Measurements from ENCODE around the gene GNAT1. TPM values are rescaled to one million over a fixed set of nuclear protein-coding genes. Genes with fewer than 3 reads are reported as not detected.
A peak's percentile ranks its signal among the peaks of the same experiment; 100 is the strongest.

GNAT1 gene
- total RNA-seq, 1 experiment from 2014 or later: 0.22 TPM

DNA sequence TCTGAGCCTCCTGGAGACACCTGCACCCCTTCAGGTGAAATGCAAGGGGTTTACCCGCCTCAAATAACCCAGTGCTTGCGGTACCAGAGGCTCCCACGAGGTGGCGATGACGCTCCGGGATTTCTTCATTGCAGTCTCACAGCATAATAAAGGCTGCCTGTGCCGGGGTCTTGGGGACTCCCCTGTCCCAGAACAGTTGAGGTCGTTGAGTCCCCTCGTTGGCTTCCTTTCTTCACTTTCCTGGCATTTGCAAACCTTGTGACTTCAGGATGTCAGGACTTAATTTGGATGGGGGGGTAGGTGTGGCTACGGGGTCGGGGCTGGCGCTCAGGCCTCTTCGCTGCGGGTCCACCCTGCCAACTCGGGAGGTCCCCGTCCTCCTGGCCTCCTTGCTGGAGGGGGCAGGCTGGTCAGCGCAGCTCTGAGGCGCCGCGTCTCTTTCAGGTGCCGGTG lies 1.3 kb downstream of the GNAT1 start:
- no peaks in the 10 kb centered on the region for H3K9me2 ChIP-seq (replicated peaks; ENCODE audit: low read length)
- BruUV-seq (replicated peaks): no TSS peak
- H3K9ac ChIP-seq (ENCODE audit: low read length): no peak overlapping the region
- no peak overlapping the region for H3K4me2 ChIP-seq (ENCODE audit: low read length)
- TF ChIP-seq EZH2phosphoT487 (IDR thresholded peaks at IDR 0.05; ENCODE audit: borderline replicate concordance, low read length): no peak
- no peak for TF ChIP-seq EZH2 (IDR thresholded peaks at IDR 0.05; ENCODE audit: low read length, unreplicated experiment)
- TF ChIP-seq, protein P1, sequence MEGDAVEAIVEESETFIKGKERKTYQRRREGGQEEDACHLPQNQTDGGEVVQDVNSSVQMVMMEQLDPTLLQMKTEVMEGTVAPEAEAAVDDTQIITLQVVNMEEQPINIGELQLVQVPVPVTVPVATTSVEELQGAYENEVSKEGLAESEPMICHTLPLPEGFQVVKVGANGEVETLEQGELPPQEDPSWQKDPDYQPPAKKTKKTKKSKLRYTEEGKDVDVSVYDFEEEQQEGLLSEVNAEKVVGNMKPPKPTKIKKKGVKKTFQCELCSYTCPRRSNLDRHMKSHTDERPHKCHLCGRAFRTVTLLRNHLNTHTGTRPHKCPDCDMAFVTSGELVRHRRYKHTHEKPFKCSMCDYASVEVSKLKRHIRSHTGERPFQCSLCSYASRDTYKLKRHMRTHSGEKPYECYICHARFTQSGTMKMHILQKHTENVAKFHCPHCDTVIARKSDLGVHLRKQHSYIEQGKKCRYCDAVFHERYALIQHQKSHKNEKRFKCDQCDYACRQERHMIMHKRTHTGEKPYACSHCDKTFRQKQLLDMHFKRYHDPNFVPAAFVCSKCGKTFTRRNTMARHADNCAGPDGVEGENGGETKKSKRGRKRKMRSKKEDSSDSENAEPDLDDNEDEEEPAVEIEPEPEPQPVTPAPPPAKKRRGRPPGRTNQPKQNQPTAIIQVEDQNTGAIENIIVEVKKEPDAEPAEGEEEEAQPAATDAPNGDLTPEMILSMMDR (conservative IDR thresholded peaks at IDR 0.05; ENCODE audit: low read depth, low read length): peak; percentile 96
- POLR2A ChIA-PET (ENCODE audit: unreplicated experiment): no interaction called here
- H3K27ac ChIP-seq (ENCODE audit: low read length): no peak overlapping the region
- H2AFZ ChIP-seq (ENCODE audit: low read length): 0 out of 2 replicates have a peak overlapping the region, but pooled peaks have one; percentile 3
- no peaks in the 10 kb centered on the region for H3K79me2 ChIP-seq (ENCODE audit: low read length)
- no peak overlapping the region for H3K4me3 ChIP-seq (ENCODE audit: low read length)
- no peaks in the 10 kb centered on the region for H3K36me3 ChIP-seq (ENCODE audit: low read depth, low read length)
- no peaks in the 10 kb centered on the region for H3F3A ChIP-seq (ENCODE audit: low read length, unreplicated experiment)
- H3K27me3 ChIP-seq (ENCODE audit: low read length): no peaks in the 10 kb centered on the region
- no peaks in the 10 kb centered on the region; the same call in 1 of the 2 replicates for H3K4me1 ChIP-seq (ENCODE audit: insufficient read depth, low read length)
- intact Hi-C loops (cut with micrococcal nuclease): loop anchor here (1.0 kb wide), 2 partner anchors 34 to 81 kb away; no protein-coding TSS in a partner anchor
- DNase-seq (peak; percentile 85), ATAC-seq (peak; percentile 20)
- no peaks in the 10 kb centered on the region for H4K20me1 ChIP-seq (ENCODE audit: low read length)
- CTCF ChIA-PET: interaction anchor here (0.7 to 1.5 kb wide), 4 partner anchors 29 to 67 kb away, joined by 3 read pairs; no protein-coding TSS in a partner anchor
- no peaks in the 10 kb centered on the region for H3K9me3 ChIP-seq (ENCODE audit: low read length)

DNA sequence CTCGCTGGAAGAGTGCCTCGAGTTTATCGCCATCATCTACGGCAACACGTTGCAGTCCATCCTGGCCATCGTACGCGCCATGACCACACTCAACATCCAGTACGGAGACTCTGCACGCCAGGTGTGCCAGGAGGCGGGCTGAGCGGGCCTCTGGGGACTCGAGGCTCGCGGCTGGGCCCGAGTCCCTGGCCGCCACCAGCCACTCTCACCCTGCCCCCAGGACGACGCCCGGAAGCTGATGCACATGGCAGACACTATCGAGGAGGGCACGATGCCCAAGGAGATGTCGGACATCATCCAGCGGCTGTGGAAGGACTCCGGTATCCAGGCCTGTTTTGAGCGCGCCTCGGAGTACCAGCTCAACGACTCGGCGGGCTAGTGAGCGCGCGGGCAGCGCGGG lies 1.9 kb downstream of the GNAT1 start:
- H3K27me3 ChIP-seq (ENCODE audit: low read length): no peaks in the 10 kb centered on the region
- CTCF ChIA-PET: interaction anchor here (3.4 kb wide), 1 partner anchor 33 kb away, joined by 22 read pairs; no protein-coding TSS in a partner anchor
- no peaks in the 10 kb centered on the region; the same call in 1 of the 2 replicates for H3K4me1 ChIP-seq (ENCODE audit: insufficient read depth, low read length)
- H3F3A ChIP-seq (ENCODE audit: low read length, unreplicated experiment): no peaks in the 10 kb centered on the region
- POLR2A ChIA-PET (ENCODE audit: unreplicated experiment): no interaction called here
- ATAC-seq: no peak
- H3K27ac ChIP-seq (ENCODE audit: low read length): no peak overlapping the region
- no peak overlapping the region for H3K9ac ChIP-seq (ENCODE audit: low read length)
- intact Hi-C loops (cut with micrococcal nuclease): no loop called here
- no peaks in the 10 kb centered on the region for H3K9me3 ChIP-seq (ENCODE audit: low read length)
- DNase-seq: no peak
- H3K4me3 ChIP-seq (ENCODE audit: low read length): no peak overlapping the region
- no peaks in the 10 kb centered on the region for H3K36me3 ChIP-seq (ENCODE audit: low read depth, low read length)
- no peaks in the 10 kb centered on the region for H4K20me1 ChIP-seq (ENCODE audit: low read length)
- H3K79me2 ChIP-seq (ENCODE audit: low read length): no peaks in the 10 kb centered on the region
- TF ChIP-seq, protein P1 (conservative IDR thresholded peaks at IDR 0.05; ENCODE audit: low read depth, low read length): no peak
- TF ChIP-seq EZH2phosphoT487 (IDR thresholded peaks at IDR 0.05; ENCODE audit: borderline replicate concordance, low read length) (no peak), EZH2 (IDR thresholded peaks at IDR 0.05; ENCODE audit: low read length, unreplicated experiment) (no peak)
- H3K4me2 ChIP-seq (ENCODE audit: low read length): no peak overlapping the region
- H3K9me2 ChIP-seq (replicated peaks; ENCODE audit: low read length): no peaks in the 10 kb centered on the region
- H2AFZ ChIP-seq (ENCODE audit: low read length): 0 out of 2 replicates have a peak overlapping the region, but pooled peaks have one; percentile 3
- no TSS peak for BruUV-seq (replicated peaks)

DNA sequence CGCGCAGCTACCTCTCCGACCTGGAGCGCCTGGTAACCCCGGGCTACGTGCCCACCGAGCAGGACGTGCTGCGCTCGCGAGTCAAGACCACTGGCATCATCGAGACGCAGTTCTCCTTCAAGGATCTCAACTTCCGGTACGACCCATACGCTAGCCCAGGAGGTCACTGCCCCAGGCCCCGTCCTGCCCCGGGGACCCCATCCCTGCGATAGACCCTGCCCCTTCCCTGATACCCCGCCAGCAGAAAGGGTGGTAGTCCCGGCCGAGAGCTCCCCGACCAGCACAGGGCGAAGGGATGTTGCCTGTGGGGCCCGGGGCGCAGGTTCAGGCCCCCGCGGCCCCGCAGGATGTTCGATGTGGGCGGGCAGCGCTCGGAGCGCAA lies 2.3 kb downstream of the GNAT1 start:
- Histone ChIP-seq H3K27ac (ENCODE audit: low read length) (no peak overlapping the region), H3K4me1 (ENCODE audit: insufficient read depth, low read length) (no peaks in the 10 kb centered on the region; the same call in 1 of the 2 replicates), H3K9ac (ENCODE audit: low read length) (no peak overlapping the region), H3K36me3 (ENCODE audit: low read depth, low read length) (no peaks in the 10 kb centered on the region), H3K9me2 (replicated peaks; ENCODE audit: low read length) (no peaks in the 10 kb centered on the region), H3K9me3 (ENCODE audit: low read length) (no peaks in the 10 kb centered on the region), H3K4me3 (ENCODE audit: low read length) (no peak overlapping the region), H3K4me2 (ENCODE audit: low read length) (no peak overlapping the region), H4K20me1 (ENCODE audit: low read length) (no peaks in the 10 kb centered on the region), H3K79me2 (ENCODE audit: low read length) (no peaks in the 10 kb centered on the region), H3F3A (ENCODE audit: low read length, unreplicated experiment) (no peaks in the 10 kb centered on the region), H2AFZ (ENCODE audit: low read length) (no peak overlapping the region), H3K27me3 (ENCODE audit: low read length) (no peaks in the 10 kb centered on the region)
- DNase-seq: no peak
- CTCF ChIA-PET: interaction anchor here (3.4 kb wide), 1 partner anchor 33 kb away, joined by 22 read pairs; no protein-coding TSS in a partner anchor
- no peak for ATAC-seq
- intact Hi-C loops (cut with micrococcal nuclease): no loop called here
- BruUV-seq (replicated peaks): no TSS peak
- POLR2A ChIA-PET (ENCODE audit: unreplicated experiment): no interaction called here
- TF ChIP-seq, protein P1 (conservative IDR thresholded peaks at IDR 0.05; ENCODE audit: low read depth, low read length): no peak
- no peak for TF ChIP-seq EZH2phosphoT487 (IDR thresholded peaks at IDR 0.05; ENCODE audit: borderline replicate concordance, low read length)
- TF ChIP-seq EZH2 (IDR thresholded peaks at IDR 0.05; ENCODE audit: low read length, unreplicated experiment): no peak
